NCI-H1105 (cell line): ENCODE data around the gene CRYM.

Experiments
- DNase-seq: peaks from one replicate; lab custom pipeline; 2025; lab: John Stamatoyannopoulos, UW

CRYM gene

GRCh38 chr16:21244518-21245215, 33.4 kb downstream of the CRYM start:
- no peak for DNase-seq

GRCh38 chr16:21242756-21243155, 35.3 kb downstream of the CRYM start:
- no peak for DNase-seq

GRCh38 chr16:21239646-21240045, 38.4 kb downstream of the CRYM start:
- DNase-seq = no peak

GRCh38 chr16:21236831-21237230, 41.3 kb downstream of the CRYM start:
- DNase-seq = no peak

- no peak for DNase-seq
Measured at GRCh38 chr16:21235199-21235585, 42.9 kb downstream of the CRYM start.

GRCh38 chr16:21233521-21234150, 44.5 kb downstream of the CRYM start, which contains the start of gene ANKS4B:
TSS of gene ANKS4B (plus strand) at chr16:21233699. CDS start at chr16:21233738, 39 bp downstream.
- DNase-seq = no peak

GRCh38 chr16:21233045-21233520, 45.0 kb downstream of the CRYM start:
- DNase-seq = no peak

- DNase-seq = no peak
Measured at GRCh38 chr16:21228361-21228872, 49.7 kb downstream of the CRYM start.

GRCh38 chr16:21227866-21228265, 50.2 kb downstream of the CRYM start:
- DNase-seq = no peak

GRCh38 chr16:21226749-21227148, 51.3 kb downstream of the CRYM start:
- no peak for DNase-seq

GRCh38 chr16:21224800-21225199, 53.3 kb downstream of the CRYM start:
- no peak for DNase-seq

- DNase-seq = no peak
Measured at GRCh38 chr16:21223787-21224186, 54.3 kb downstream of the CRYM start.

- DNase-seq = no peak
Measured at GRCh38 chr16:21222495-21223337, 55.4 kb downstream of the CRYM start.

- no peak for DNase-seq
Measured at GRCh38 chr16:21219551-21219950, 58.5 kb downstream of the CRYM start.

- no peak for DNase-seq
Measured at GRCh38 chr16:21218153-21218552, 59.9 kb downstream of the CRYM start.

- no peak for DNase-seq
Measured at GRCh38 chr16:21217121-21217520, 61.0 kb downstream of the CRYM start.

- DNase-seq = no peak
Measured at GRCh38 chr16:21214086-21214485, 64.0 kb downstream of the CRYM start.

GRCh38 chr16:21211486-21211885, 66.6 kb downstream of the CRYM start, which contains the start of gene ZP2:
TSS of gene ZP2 (minus strand) at chr16:21211574. CDS start at chr16:21211547, 27 bp downstream.
- DNase-seq = no peak
